Right cardiac atrium (tissue), 5 donors: ENCODE results near the gene ZFHX3. TPM values are rescaled to one million over a fixed set of nuclear protein-coding genes. Genes with fewer than 3 reads are reported as not detected.

Source experiments
- ATAC-seq, 2 donors: fragments of 200-7000 bp; cut with Tn5 transposase; one replicate each; pipeline versions ENCODE4 v1.8.0 to v1.9.1; 2020; ENCODE audit warnings: moderate library complexity in 2 of 2, mild to moderate bottlenecking in 1 of 2
- DNase-seq, 3 donors: peaks; one replicate each; pipeline ENCODE4 v3.0.0-alpha.2; 2020
- H3K27ac ChIP-seq: one replicate; pipeline ENCODE4 v1.5.1; 2013; ENCODE audit warnings: mild to moderate bottlenecking, low read length, control low read depth, moderate library complexity
- H3K27me3 ChIP-seq: one replicate; pipeline ENCODE4 v1.6.1; 2013; ENCODE audit not compliant: control insufficient read depth, insufficient read depth
- H3K4me1 ChIP-seq: one replicate; pipeline ENCODE4 v1.6.1; 2013; ENCODE audit warnings: low read length; ENCODE audit not compliant: control insufficient read depth, insufficient read depth
- H3K4me3 ChIP-seq: one replicate; pipeline ENCODE4 v1.5.1; 2013; ENCODE audit warnings: low read length, control low read depth
- H3K9me3 ChIP-seq: one replicate; pipeline ENCODE4 v1.6.1; 2013; ENCODE audit warnings: low read length; ENCODE audit not compliant: control insufficient read depth
- WGBS: extraction: QIAGEN DNeasy Blood & Tissue Kit; methylation state at CpG from one replicate; pipeline ENCODE4 v1.1.7; 2013; 5-methylcytosine and 5-hydroxymethylcytosine counted together
- intact Hi-C, 4 donors: fragments of 100-400 bp; cut with DNase I; formaldehyde crosslinking; loops; one replicate each; pipeline versions ENCODE4 v1.11.0 to v1.14.0; 2022 to 2023
- polyA plus RNA-seq: library from polyadenylated mRNA; stranded (reverse); fragments of 200-250 nt; gene quantifications from one replicate; pipeline ENCODE4 v1.2.3, GENCODE V29; 2013
- total RNA-seq, 4 donors: library from RNA; stranded (reverse); fragmentation: NEBNext Ultra II Directional; extraction: Animal tissue kit (Norgen Biotek cat#: 25700); gene quantifications; one replicate each; pipeline ENCODE4 v1.2.1, GENCODE V29; 2021
- donor health status: healthy with polysubstance abuse.
- donor health status: DM: no; HTN: yes; CAD: no.
- donor health status: DM: no; HTN: no; CAD: no.
- donor health status: DM: no; HTN: yes; CAD: no; lungs with severe emphysema.
- donor health status: DM: yes; HTN: yes; CAD: no.

ZFHX3 gene
- total and polyA plus RNA-seq, 5 donors: 4.3 to 18.2 (median 9.7) TPM

DNA sequence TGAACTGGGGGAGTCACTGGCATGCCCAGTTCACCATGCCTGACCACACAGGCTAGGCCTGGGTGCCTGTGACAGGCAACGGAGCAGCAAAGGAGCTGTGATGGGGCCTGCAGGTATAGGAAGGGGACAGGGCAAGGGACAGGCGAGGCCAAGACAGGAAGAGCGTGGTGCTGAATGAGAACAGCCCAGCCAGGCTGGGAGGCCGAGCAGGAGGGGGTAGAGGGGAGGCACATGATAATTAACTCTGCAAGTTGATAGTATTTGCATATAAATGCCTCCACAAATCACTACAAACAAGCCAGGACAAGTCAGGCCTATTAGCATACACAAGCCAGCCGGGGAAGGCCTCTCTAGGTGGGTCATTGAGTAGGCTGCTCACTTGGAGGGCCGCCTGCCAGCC is 7.8 kb downstream of the ZFHX3 start:
- ATAC-seq (no peak), DNase-seq (no peak)
- H3K4me1 ChIP-seq: peaks cover 24% of the 10 kb centered on the region
- intact Hi-C loops: no loop called here
- no peak overlapping the region for H3K4me3 ChIP-seq
- WGBS: 79% methylated on average over 6 of the region's 6 CpGs
- H3K9me3 ChIP-seq: no peaks in the 10 kb centered on the region
- H3K27ac ChIP-seq: no peak overlapping the region
- H3K27me3 ChIP-seq: no peaks in the 10 kb centered on the region

DNA sequence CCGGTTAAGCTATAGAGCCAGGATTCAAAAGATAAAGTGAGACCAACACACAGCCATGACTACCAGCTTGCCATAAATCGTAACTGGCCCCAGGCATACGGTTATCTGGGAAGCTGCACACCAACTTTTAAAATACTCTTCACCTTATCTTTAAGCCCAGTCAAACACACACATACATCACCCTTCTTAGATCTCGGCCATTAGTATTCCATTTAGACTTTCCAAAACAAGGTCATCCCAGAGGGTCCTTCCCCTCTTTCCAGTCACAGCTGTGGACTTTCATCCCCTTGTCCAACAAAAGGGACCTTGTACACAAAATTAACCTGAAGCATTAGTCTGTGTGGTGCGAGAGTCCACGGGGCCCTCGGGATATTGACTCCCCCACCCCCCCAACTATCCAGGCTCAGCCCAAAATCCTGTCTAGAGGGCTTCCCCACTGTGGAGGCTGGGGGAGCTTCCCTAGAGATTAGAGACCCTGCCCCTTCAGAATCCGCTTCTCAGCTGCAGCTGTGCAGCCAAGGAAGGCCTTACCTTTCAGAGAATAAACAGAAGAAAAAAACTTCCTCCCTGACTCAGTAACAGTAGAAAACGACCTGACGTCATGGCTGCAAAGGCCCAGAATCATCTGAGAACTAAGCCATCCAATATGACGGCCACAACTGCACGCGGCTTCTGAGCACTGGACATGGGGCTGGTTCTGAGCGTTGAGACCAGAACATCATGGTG is 9.9 kb downstream of the ZFHX3 start:
- no peak overlapping the region for H3K27ac ChIP-seq
- DNase-seq: no peak
- 71% methylated on average over 14 of the region's 14 CpGs for WGBS
- intact Hi-C loops: no loop called here
- H3K27me3 ChIP-seq: no peaks in the 10 kb centered on the region
- no peak overlapping the region for H3K4me3 ChIP-seq
- no peaks in the 10 kb centered on the region for H3K9me3 ChIP-seq
- no peak for ATAC-seq
- H3K4me1 ChIP-seq: peaks cover 25% of the 10 kb centered on the region

DNA sequence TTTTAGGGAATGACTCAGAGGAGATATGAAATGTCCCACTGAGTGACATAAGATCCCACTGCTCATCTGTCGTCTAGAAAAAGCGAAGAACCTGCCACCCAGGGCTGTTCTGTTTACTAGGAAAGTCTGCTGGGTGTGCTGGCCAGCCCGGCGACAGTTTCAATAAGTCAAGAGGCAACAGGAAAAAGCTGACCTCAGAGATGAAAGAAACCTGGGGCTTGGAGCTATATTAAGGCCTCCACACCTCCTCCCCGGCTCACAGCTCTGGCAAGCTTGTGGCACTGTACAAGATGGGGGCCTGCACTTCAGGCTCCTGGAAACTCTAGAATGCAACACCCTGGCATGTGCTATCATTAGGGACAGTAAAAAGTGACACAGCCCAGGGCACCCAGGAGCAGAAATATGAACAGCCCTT is 10.6 kb downstream of the ZFHX3 start:
- ATAC-seq: peak; percentile 66 to 71
- Histone ChIP-seq H3K4me1 (peaks cover 29% of the 10 kb centered on the region), H3K27ac (no peak overlapping the region)

DNA sequence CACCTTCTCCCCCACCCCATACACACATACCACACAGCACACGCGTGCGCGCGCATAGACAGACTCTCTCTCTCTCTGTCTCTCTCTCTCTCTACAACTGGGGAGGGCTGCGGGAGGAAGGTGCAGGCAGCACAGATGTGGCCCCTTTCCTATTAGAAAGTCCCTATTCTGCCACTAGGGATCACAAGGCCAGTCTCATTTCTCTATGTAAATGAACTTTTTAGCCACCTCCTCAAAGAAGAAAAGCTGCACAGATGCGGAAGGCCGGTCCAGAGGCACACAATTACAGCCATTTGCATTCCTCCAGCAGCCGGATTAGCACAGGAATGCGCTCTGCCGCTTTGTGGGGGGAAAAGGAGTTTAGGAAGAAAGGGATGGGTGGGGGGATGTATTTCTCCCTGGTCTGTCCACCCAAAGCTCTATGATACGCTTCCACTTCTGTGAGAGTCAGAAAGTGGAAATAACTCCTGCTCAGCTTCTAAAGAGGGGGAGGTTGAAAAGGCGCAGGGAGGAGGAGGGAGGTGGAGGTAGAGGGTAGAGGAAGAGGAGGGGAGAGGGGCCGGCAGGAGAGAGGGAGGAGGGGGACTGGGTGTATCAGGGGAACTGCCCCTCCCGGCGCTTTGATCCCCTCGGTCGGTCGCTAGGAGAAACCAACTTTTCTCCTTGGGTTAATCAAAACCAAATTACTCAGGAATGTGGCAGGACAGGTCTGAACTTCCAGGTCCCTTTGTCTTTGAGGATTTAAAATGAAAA is 11.7 kb downstream of the ZFHX3 start:
- ATAC-seq: no peak
- Histone ChIP-seq H3K27ac (no peak overlapping the region), H3K4me3 (no peak overlapping the region), H3K9me3 (no peaks in the 10 kb centered on the region), H3K27me3 (no peaks in the 10 kb centered on the region), H3K4me1 (peaks cover 31% of the 10 kb centered on the region)
- intact Hi-C loops: no loop called here
- DNase-seq: no peak
- 68% methylated on average over 19 of the region's 19 CpGs for WGBS

More for the DNA sequence above, 10.6 kb downstream of the ZFHX3 start:
- Histone ChIP-seq H3K27me3 (no peaks in the 10 kb centered on the region), H3K4me3 (no peak overlapping the region), H3K9me3 (no peaks in the 10 kb centered on the region)
- intact Hi-C loops: no loop called here
- DNase-seq: peak in 1 of 3 donors; percentile 56
- WGBS: 37% methylated on average over 5 of the region's 5 CpGs

DNA sequence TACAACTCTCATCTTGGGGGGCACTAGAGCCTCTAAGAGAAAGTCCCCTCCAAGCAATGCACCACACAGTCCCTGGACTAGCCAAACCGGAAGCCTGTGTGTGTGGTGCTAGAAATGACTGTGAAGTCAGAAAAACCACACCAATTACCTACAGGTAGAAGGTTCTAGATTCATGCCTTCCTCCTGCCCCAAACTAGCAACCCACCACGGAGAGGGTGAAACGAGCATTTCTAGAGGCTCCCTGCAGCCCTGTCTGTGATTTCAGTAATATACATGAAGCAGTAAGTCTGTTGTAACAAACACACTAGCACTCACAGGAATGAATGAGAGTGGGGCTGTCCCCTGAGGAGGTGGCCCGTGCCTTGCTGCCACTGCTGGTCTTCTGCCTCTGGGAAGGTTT is 13.6 kb downstream of the ZFHX3 start:
- intact Hi-C loops: loop anchor here in 1 of 4 donors (5.0 kb wide), 1 partner anchor 37 kb away; no protein-coding TSS in a partner anchor
- Histone ChIP-seq H3K9me3 (no peaks in the 10 kb centered on the region), H3K27ac (no peak overlapping the region), H3K4me3 (no peak overlapping the region), H3K27me3 (no peaks in the 10 kb centered on the region), H3K4me1 (peaks cover 28% of the 10 kb centered on the region)
- ATAC-seq (no peak), DNase-seq (no peak)
- 80% methylated on average over 4 of the region's 4 CpGs for WGBS

DNA sequence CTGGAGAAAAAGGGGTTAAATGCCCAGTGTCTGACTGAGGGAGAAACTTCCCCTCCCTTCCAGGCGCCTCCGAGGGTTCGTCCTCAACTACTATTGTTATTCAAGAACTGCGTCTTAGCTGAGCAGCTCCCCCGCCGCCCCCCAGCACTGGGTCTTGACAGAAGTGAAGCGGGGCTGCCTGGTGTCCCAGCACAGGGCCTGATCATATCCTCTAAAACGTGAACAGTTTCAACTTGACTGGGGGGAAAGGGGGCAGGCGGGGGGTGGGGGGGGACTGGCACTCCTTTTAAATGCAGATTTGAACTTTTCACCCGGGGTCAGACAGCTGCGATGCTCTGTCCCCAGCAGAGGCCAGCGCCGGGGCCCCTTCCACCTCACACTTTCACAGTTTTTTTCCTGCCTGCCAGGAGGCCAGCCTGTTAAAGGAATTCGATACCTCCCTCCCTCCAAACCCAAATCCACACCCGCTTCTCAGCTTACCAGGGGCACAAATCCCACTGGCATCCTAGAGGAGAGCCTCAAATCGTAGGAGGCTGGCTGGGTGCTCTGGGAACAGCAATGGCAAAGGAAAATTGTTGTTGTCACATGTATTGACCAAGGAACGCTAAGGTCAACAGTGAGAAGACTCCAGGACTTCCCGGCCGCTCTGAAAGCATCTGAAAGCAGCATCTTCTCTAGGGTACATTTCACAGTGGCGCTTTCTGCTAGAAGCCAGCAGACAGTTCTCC is 14.5 kb downstream of the ZFHX3 start:
- Histone ChIP-seq H3K27ac (peak overlapping the region; percentile 36), H3K27me3 (no peaks in the 10 kb centered on the region), H3K9me3 (no peaks in the 10 kb centered on the region), H3K4me3 (no peak overlapping the region), H3K4me1 (peaks cover 28% of the 10 kb centered on the region)
- intact Hi-C loops: loop anchor here in 1 of 4 donors (5.0 kb wide), 1 partner anchor 36 kb away; no protein-coding TSS in a partner anchor
- DNase-seq (peak in 2 of 3 donors; percentile 61 to 65), ATAC-seq (no peak)
- WGBS: 56% methylated on average over 20 of the region's 20 CpGs

DNA sequence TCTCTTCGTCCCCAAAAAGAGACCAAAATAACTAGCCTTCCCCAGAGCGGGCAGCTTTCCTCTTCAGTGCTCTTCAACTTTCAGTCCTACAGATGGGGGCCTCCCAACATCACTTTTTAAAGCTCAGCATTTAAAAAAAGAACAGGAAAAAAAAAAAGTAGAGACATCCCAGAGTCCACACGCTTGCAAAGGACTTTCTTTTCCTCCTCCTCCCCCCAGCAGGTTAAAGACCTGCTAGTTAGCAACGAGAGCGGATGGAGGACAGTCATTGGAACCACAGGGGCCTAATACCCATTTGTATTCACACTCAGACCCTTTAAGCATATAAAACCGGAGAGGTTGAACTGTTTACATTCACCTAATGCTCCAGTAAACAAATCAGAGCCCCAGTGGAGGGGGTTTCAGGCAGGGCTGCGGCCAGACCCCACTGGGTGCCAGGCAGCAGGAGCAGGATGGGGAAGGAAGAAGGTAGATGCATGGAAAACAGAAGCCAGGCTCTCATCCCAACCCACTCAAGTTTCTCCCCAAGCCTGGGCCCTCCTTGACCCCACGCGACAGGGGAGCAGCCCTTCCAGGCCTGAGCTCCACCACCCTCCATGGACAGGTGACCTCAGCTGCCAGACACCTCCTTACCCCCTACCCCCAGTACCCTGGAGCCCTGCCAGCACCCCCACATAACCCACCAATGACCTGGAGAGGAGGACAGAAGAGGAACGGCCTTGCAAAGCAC is 15.2 kb downstream of the ZFHX3 start:
- WGBS: 70% methylated on average over 10 of the region's 10 CpGs
- intact Hi-C loops: loop anchor here in 1 of 4 donors (5.0 kb wide), 1 partner anchor 35 kb away; no protein-coding TSS in a partner anchor
- Histone ChIP-seq H3K9me3 (no peaks in the 10 kb centered on the region), H3K27ac (no peak overlapping the region), H3K4me3 (no peak overlapping the region), H3K4me1 (peaks cover 23% of the 10 kb centered on the region), H3K27me3 (no peaks in the 10 kb centered on the region)
- ATAC-seq (no peak), DNase-seq (no peak)

DNA sequence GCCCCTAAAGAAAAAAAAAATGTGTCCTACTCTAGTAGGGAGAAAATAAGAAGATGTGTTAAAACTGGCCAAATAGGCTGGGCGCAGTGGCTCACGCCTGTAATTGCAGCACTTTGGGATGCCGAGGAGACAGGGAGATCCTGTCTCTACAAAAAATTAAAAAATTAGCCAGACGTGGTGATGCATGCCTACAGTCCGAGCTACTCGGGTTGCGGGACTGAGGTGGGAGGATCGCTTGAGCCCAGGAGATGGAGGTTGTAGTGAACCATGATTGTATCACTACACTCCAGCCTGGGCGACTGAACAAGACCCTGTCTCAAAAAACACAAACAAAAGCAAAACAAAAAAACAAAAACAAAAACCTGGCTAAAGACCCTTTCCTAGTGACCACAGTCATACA is 15.9 kb downstream of the ZFHX3 start:
- intact Hi-C loops: loop anchor here in 1 of 4 donors (5.0 kb wide), 1 partner anchor 35 kb away; no protein-coding TSS in a partner anchor
- Histone ChIP-seq H3K4me1 (peaks cover 20% of the 10 kb centered on the region), H3K27me3 (no peaks in the 10 kb centered on the region), H3K9me3 (no peaks in the 10 kb centered on the region), H3K27ac (no peak overlapping the region), H3K4me3 (no peak overlapping the region)
- DNase-seq: no peak
- no peak for ATAC-seq
- 86% methylated on average over 9 of the region's 9 CpGs for WGBS

DNA sequence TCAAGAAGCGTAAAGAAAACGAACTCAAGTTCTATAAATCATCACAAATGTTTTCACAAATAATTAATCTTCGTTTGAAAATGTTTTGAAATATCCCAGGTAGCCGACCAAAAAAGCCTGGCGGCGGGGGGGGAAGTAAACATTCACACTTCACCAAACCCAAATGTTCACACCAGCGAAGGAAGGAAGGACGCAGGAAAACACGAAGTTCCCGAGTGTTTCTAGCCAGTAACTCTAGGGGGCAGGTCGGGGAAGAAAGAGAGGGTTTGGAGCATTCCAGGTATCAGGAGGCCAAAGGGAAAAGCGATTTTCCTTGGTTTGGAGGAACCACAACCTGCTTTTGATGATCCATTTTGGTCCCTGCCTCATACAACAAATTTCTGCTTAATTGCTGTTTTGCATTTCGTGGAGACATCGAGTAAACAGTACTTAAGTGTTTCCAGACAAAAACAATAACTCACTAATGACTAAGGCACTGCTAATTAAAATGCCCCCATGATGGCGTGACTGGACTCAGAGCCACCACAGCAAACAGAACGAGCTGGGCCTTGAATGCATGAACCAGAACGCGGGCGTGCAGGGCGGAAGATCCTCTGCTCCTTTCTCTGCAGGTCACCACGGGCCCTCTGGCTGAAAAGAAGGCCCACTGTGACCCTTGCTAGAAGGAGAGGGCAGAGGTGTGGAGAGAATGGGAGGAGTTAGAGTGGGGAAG is 16.6 kb downstream of the ZFHX3 start:
- no peak for DNase-seq
- 80% methylated on average over 21 of the region's 21 CpGs for WGBS
- Histone ChIP-seq H3K27me3 (no peaks in the 10 kb centered on the region), H3K27ac (no peak overlapping the region), H3K4me1 (peaks cover 14% of the 10 kb centered on the region), H3K4me3 (no peak overlapping the region), H3K9me3 (no peaks in the 10 kb centered on the region)
- ATAC-seq: no peak
- intact Hi-C loops: loop anchor here in 1 of 4 donors (5.0 kb wide), 1 partner anchor 34 kb away; no protein-coding TSS in a partner anchor
